GM12801 (cell line): ENCODE results near the gene SND1.

Experiments used
- CTCF ChIP-seq: IDR thresholded peaks from one replicate; pipeline ENCODE4 v1.5.1; 2011; ENCODE audit warnings: control low read depth; ENCODE audit not compliant: insufficient read length; ENCODE audit errors: extremely low read depth

The SND1 gene

GRCh38 chr7:127857464-127857841 is 205.5 kb downstream of the SND1 start:
- no peak for TF ChIP-seq CTCF

GRCh38 chr7:127858091-127858914 is 206.3 kb downstream of the SND1 start:
- no peak for TF ChIP-seq CTCF

- no peak for TF ChIP-seq CTCF
Observed at GRCh38 chr7:127858915-127859189, 206.9 kb downstream of the SND1 start.

GRCh38 chr7:127859330-127859729 is 207.3 kb downstream of the SND1 start:
- TF ChIP-seq CTCF: no peak

- TF ChIP-seq CTCF: no peak
Observed at GRCh38 chr7:127862525-127862924, 210.5 kb downstream of the SND1 start.

- TF ChIP-seq CTCF: no peak
Observed at GRCh38 chr7:127863082-127863481, 211.1 kb downstream of the SND1 start.

GRCh38 chr7:127865466-127865865 is 213.5 kb downstream of the SND1 start:
- TF ChIP-seq CTCF: no peak
